Retinal pigment epithelial cell (primary cell): ENCODE data around the gene GALE.
"Not testable (repeated sequence)": the region's sequence is repeated elsewhere in the genome, so short reads cannot be mapped to it uniquely, and the experiment has no call there.

Source experiments
- DNase-seq: peaks from one replicate; pipeline ENCODE4 v3.0.0-alpha.2; 2010; ENCODE audit warnings: low read depth
- H3K4me3 ChIP-seq: 2 replicates; pipeline ENCODE4 v1.5.1; 2011; ENCODE audit warnings: mild to moderate bottlenecking, low read length, control low read depth, moderate library complexity
- CTCF ChIP-seq: conservative IDR thresholded peaks from 2 replicates; pipeline ENCODE4 v1.5.1; 2011; ENCODE audit warnings: low read depth, low read length, control low read depth, inconsistent platforms

Gene GALE

DNA sequence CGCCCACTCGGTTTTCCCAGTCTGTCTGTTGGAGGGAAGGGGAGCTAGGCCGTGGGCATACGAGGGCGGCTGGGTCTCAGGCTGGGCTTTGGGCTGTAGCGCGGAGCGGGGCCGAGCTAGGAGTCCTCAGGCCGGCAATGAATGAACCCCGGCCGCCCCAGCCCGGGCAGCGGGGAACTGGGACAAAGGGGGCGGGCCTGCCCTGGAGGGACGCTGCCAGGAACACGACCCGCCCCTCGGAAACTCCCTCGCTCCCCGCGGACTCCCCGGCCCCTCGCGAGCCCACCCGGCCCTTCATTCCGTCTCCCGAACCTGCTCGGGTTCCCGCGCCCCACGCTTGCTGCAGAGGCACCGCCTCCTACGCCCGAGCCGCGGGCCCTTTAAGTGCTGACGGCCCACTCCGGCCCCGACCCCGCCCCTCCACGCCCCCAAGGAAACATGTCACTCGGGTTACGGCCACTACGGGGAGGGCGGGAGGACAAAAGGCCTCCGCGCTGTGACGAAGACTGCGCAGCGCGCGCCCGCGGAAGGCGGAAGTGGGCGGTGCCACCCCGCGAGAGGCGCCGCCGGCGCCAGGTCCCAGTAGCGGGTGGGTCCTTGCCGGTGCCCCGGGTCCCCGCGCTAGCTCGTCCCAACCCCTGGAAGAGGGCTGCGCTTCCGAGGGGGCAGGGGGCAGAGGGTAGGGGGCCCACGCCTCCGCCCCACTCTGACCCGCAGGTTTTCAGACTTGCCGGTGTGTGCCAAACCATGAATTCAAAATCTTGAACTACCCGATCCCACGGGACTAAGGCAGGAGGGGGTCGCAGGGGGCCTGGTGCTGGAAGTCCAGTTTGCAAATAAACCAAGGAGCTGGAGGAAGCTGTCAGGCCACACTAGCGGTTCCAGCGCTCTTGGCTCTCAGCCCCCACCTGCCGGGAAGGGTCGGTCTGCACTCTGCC, at the start of gene GALE:
Gene GALE, minus strand, starts transcription at position 355 of the 938 bp plus-strand sequence. CDS start 1,747 bp downstream, outside the sequence.
- peak; percentile 81 for DNase-seq
- peak within 1 kb of the TSS; percentile 85 for H3K4me3 ChIP-seq
- peak; percentile 17 for TF ChIP-seq CTCF

DNA sequence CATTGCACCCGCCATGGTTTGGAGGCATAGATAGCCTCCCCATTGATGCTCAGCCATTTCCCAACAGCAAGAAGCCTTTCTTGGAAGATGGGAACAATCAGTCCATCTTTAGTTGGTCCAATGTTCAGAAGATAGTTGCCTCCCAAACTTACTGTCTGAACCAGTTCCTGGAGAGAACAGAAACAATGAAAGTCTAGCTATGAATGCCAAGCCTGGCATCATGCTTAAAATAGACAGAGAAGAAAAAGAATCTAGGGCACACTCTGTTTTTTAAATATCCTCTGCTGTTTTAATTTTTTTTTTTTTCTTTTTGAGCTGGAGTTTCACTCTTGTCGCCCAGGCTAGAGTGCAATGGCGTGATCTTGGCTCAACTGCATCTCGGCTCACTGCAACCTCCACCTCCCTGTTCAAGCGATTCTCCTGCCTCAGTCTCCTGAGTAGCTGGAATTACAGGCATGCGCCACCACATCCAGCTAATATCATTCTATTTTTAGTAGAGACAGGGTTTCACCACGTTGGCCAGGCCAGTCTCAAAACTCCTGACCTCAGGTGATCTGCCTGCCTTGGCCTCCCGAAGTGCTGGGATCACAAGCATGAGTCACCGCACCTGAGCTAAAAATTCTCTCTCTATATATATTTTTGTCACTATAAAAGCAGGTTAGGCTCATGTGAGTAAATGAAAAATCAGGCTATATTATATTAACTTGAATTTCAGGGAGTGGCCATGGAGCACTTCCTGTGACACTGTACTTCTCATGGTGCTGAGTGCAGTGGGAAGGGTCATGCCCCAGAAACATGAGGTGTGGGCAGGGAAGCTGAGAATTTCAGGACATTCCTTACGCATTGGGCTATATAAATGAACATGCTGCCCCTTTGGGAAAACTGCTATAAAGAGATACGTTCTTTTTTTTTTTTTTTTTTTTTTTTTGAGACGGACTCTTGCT, 48.4 kb upstream of the GALE start:
- no peak overlapping the region for H3K4me3 ChIP-seq
- TF ChIP-seq CTCF: no peak
- no peak for DNase-seq

DNA sequence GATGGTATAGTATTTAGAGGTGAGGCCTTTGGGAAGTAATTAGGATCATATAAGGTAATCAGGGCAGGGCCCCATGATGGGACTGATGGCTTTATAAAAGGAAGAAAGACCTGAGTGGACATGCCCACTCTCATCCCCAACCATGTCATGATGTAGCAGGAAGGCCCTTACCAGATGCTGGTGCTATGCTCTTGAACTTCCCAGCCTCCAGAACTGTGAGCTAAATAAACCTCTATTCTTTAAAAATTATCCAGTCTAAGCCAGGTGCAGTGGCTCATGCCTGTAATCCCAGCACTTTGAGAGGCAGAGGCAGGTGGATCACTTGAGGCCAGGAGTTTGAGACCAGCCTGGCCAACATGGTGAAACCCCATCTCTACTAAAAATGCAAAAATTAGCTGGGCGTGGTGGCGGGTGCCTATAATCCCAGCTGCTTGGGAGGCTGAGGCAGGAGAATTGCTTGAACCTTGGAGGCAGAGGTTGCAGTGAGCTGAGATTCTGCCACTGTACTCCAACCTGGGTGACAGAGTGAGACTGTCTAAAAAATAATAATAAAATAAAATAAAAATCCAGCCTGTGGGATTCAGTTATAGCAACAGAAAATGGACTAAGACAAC, 47.0 kb upstream of the GALE start:
- not testable (repeated sequence) for H3K4me3 ChIP-seq, DNase-seq

DNA sequence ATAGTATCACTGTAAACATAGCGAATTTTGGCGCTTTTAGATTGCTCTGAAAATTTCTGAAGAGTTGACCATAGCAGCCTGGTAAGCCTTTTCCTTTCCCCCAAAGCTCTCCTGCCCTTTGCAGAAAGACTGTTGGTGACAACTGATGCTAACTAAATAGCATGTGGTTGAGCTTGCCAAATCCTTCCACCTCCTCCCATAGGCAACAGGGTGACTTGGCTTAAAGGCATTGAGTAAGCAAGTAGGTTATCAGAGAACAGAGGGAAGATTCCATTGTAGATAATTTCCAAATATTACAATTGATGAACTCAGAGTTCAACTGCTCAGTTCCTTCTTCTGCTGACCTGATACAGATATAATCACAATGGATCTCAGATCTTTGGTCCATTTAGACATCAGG, 44.6 kb upstream of the GALE start:
- no peak for TF ChIP-seq CTCF
- no peak overlapping the region for H3K4me3 ChIP-seq
- no peak for DNase-seq

DNA sequence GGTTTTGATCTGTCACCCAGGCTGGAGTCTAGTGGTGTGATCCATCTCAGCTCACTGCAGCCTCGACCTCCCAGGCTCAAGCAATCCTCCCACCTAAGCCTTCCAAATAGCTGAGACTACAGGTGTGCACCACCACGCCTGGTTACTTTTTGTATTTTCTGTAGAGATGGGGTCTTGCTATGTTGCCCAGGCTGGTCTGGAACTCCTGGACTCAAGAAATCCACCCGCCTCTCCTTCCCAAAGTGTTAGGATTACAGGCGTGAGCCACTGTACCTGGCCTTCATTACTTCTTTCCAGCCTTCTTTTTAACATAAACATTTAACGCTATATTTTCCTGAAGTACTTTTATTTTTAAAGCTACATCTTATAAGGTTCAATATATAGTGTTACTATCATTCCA, 43.1 kb upstream of the GALE start:
- no peak for TF ChIP-seq CTCF
- DNase-seq: no peak
- H3K4me3 ChIP-seq: no peak overlapping the region

DNA sequence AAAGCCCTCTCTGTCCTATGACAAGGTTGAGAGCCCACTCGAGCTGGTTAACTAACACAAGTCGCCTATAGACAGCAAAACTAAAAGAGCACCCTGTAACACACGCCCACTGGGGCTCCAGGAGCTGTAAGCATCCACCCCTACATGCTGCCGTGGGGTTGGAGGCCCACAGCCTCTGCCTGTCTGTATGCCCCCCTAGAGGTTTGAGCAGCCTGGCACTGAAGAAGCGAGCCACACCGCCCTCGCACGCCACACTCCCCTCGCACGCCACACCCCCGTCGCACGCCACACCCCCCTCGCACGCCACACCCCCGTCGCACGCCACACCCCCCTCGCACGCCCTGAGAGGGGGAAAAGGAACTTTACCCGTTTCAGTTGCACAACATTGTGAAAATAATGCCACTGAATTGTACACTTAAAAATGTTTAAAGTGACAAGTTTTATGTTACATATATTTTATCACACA, 37.9 kb upstream of the GALE start:
- DNase-seq: no peak
- peak overlapping the region; percentile 35 for H3K4me3 ChIP-seq
- no peak for TF ChIP-seq CTCF

DNA sequence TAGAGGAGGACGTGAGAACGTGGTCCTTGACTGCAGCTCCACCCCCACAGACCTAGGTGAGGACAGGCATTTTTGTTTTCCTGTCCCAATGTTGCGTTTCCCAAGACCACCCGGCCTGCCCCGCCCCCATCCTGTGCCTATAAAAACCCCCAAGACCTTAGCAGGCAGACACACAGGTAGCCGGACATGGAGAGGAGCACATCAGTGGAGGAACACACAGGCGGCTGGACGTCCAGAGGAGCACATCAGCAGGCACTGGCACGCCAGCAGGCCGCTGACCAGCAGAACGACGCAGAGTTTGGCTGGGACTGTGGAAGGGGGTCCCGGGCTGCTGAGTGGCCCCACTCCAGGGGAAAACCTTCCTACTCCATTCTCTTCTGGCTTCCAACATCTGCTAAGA, 37.4 kb upstream of the GALE start:
- DNase-seq: no peak
- no peak overlapping the region for H3K4me3 ChIP-seq
- no peak for TF ChIP-seq CTCF
